Chondrocyte (in vitro differentiated cells): ENCODE data around the gene SLAMF7. TPM values are rescaled to one million over a fixed set of nuclear protein-coding genes. Genes with fewer than 3 reads are reported as not detected.
"Not testable (repeated sequence)": the region's sequence is repeated elsewhere in the genome, so short reads cannot be mapped to it uniquely, and the experiment has no call there.

Experiments
- DNase-seq: peaks from one replicate; pipeline ENCODE4 v3.0.0; 2021; ENCODE audit warnings: mixed read lengths, low spot score
- H3K27ac Mint-ChIP-seq: one replicate; pipeline ENCODE4 v1.8.0; 2021; ENCODE audit warnings: mild to moderate bottlenecking, moderate library complexity, mixed read lengths; ENCODE audit not compliant: unreplicated experiment
- H3K27me3 Mint-ChIP-seq: 2 replicates; pipeline ENCODE4 v1.8.0; 2021; ENCODE audit warnings: low read depth, mixed read lengths
- H3K36me3 Mint-ChIP-seq: 2 replicates; pipeline ENCODE4 v1.8.0; 2021; ENCODE audit warnings: low read depth, mixed read lengths
- H3K4me1 Mint-ChIP-seq: 2 replicates; pipeline ENCODE4 v1.8.0; 2021; ENCODE audit warnings: low read depth, mild to moderate bottlenecking, mixed read lengths
- H3K4me3 Mint-ChIP-seq: one replicate; pipeline ENCODE4 v1.8.0; 2021; ENCODE audit warnings: mild to moderate bottlenecking, moderate library complexity, mixed read lengths; ENCODE audit not compliant: unreplicated experiment
- H3K9me3 Mint-ChIP-seq: 2 replicates; pipeline ENCODE4 v1.8.0; 2021; ENCODE audit warnings: low read depth, mixed read lengths
- CTCF ChIP-seq: fragments of 200-600 bp; sonication (generic); IDR thresholded peaks from 2 replicates; pipeline ENCODE4 v1.5.0; 2021; ENCODE audit warnings: antibody characterized with exemption, mild to moderate bottlenecking, moderate library complexity
- total RNA-seq: library from RNA; stranded (reverse); gene quantifications from 3 replicates; pipeline ENCODE4 v1.2.1, GENCODE V29; 2021

SLAMF7 gene
- total RNA-seq, 1 donor from 2014 or later = not detected

DNA sequence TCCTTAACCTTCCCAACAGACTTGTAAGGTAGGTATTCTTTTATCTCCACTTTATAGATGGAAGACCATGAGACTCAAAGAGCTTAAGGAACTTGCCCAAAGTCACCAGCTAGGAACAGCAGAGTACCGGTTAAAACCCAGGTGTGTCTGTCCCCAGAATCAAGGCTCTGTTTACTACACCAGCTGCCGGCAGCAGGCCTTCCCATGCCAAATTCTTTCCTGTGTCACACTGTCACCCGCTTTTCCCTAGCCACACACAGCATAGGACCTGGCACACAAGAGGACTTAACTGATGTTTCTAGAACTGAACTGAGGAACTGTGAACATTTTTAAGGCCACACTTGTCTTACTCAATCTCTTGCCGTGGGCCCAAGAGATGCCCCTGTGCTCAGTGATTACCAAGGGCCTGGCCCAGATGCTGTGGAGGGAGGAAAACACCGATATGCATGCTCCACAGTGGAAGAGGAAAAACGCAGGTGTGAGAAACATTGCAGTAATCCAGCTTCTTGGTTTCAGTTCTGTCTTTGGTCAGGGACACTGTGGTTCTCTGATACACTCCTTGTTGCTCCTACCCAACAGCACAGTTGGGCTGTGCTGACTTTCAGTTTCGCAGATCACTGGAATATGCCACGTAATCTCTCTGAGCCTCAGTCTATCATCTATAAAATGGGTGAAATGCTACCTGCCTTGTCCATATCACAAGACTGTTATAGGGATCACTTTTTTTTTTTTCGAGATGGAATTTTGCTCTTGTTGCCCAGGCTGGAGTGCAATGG, 43.1 kb downstream of the SLAMF7 start:
- Mint-ChIP-seq H3K4me3 (no peak overlapping the region), H3K27me3 (no peaks in the 10 kb centered on the region), H3K27ac (no peak overlapping the region), H3K9me3 (no peaks in the 10 kb centered on the region), H3K4me1 (no peaks in the 10 kb centered on the region), H3K36me3 (no peaks in the 10 kb centered on the region)
- DNase-seq = no peak
- TF ChIP-seq CTCF = no peak

GRCh38 chr1:160782988-160783765, 44.1 kb downstream of the SLAMF7 start:
- not testable (repeated sequence) for H3K9me3 Mint-ChIP-seq, H3K27ac Mint-ChIP-seq, H3K27me3 Mint-ChIP-seq, DNase-seq, H3K4me3 Mint-ChIP-seq, H3K4me1 Mint-ChIP-seq, H3K36me3 Mint-ChIP-seq

DNA sequence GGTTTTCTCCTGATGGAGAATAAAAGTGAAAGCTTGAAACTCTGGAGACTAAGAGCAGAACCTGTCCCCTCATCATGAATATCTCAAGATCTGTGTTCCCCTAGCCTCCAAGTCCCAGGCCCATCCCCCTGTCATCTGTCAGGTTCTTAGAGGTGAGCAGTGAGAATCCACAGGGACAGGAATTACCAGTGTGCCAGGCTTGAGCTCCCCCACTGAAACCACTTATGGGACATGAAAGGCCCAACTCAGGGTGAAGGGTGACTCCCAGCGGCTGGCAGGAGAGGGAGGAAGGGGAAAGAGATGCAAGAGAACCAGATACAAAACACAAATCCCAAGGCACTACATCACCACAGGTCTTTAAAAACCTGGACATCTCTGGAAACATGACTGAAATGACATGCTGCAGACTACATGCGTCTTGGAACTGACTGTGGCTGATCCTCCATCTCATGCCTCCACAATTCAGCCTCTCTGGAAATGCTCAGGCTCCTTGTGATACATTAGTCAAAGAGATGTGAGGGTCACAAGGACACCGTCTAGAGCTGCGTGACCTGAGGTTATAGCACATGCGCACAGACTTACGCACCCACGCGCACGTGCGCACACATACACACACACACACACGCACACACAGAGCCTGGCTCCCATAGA, 50.1 kb downstream of the SLAMF7 start:
- H3K4me3 Mint-ChIP-seq = no peak overlapping the region

DNA sequence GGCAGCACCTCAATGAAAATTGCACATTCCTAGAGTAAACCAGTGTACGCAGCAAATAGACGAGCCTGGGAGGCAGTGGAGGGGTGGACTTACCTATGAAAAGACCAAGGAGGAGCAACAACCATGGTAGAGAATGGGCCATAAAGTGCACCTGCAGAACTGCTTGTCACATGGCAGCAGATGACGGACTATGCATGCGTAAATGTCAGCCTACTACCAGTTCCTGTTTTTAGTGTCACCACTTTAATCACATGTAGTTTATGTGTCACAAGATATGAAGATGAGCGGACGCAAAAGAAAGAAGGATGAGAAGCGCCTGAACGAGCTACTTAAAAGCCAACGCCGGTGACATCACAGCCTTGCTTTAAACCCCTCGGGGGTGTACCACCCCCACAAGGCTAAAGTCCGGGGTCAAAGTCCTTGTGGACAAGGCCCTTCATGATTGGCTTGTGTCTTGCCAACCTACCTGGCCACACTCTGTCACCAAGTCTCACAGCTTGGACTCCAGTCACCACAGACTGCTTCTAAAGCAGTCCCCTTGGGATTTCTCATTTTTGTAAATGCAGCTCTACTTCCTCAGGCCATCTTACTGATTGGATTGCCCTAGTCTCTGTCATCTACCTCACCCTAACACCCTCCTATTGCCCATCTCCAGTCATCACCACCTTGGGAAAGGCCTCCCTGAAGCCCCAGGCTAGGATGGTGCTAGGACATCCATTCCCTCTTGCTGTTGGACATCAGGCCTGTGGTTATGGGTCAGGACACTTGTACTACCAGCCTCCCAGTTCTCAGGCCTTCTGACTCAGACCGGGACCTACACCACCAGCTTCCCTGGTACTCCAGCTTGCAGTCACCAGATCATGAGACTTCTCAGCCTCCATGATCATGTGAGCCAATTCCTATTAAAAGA, 50.9 kb downstream of the SLAMF7 start:
- Mint-ChIP-seq H3K9me3 (no peaks in the 10 kb centered on the region), H3K36me3 (no peaks in the 10 kb centered on the region), H3K27me3 (no peaks in the 10 kb centered on the region), H3K4me1 (no peaks in the 10 kb centered on the region), H3K4me3 (no peak overlapping the region), H3K27ac (no peak overlapping the region)
- no peak for DNase-seq
- TF ChIP-seq CTCF = no peak

More for the DNA sequence above, 50.1 kb downstream of the SLAMF7 start:
- H3K27ac Mint-ChIP-seq = no peak overlapping the region
- no peak for TF ChIP-seq CTCF
- H3K9me3 Mint-ChIP-seq = no peaks in the 10 kb centered on the region
- H3K36me3 Mint-ChIP-seq = no peaks in the 10 kb centered on the region
- no peaks in the 10 kb centered on the region for H3K4me1 Mint-ChIP-seq
- H3K27me3 Mint-ChIP-seq = no peaks in the 10 kb centered on the region
- DNase-seq = no peak

DNA sequence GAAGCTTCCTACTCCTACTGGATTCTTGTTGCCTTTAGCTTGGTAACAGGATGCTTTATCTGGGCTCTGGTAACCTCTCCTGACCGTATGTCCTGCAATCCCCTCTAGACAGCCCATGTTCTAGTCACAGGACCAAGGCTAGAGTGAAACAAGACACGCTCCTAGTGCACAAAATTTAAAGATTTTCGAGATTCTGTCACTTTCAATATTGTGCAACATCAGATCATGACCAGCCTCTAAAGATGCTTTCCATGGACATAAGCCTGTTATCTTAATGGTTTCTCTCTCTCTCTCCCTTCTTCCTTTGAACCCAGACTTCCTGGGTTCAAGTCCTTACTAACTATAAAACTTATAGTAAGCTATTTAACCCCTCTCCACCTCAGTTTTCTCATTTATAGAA, 55.3 kb downstream of the SLAMF7 start:
- Mint-ChIP-seq H3K27ac (no peak overlapping the region), H3K9me3 (no peaks in the 10 kb centered on the region), H3K36me3 (no peaks in the 10 kb centered on the region), H3K4me1 (no peaks in the 10 kb centered on the region), H3K4me3 (no peak overlapping the region), H3K27me3 (peaks cover 4% of the 10 kb centered on the region)
- TF ChIP-seq CTCF = no peak
- DNase-seq = no peak
